Naive thymus-derived CD8-positive, alpha-beta T cell (primary cell): Measurements from ENCODE around the gene PPP1R2C. TPM values are rescaled to one million over a fixed set of nuclear protein-coding genes. Genes with fewer than 3 reads are reported as not detected.
A peak's percentile ranks its signal among the peaks of the same experiment; 100 is the strongest.

ENCODE experiments used
- ATAC-seq, 2 donors: fragments of 150-1000 bp; cut with Tn5 transposase in 1 of 2; sonication (Bioruptor Pico), chemical (Tn5 transposase) in 1 of 2; 1 replicate in 1 of 2; 2 replicates in 1 of 2; pipeline ENCODE4 v1.10.0; 2021; ENCODE audit warnings: mild to moderate bottlenecking in 2 of 2, moderate library complexity in 2 of 2
- POLR2A ChIA-PET: fragments of 350-600 bp; sonication (Branson Sonifier 250); formaldehyde crosslinking; loops from one replicate; lab custom pipeline; 2021; ENCODE audit warnings: antibody characterized with exemption; lab: Charles Lee
- DNase-seq, 10 donors: peaks; one replicate each; pipeline versions ENCODE4 v3.0.0 to v3.0.0-alpha.2; 2020 to 2022
- H3K27ac Mint-ChIP-seq, 10 donors: one replicate each; pipeline ENCODE4 v1.8.0; 2020 to 2022; ENCODE audit warnings: mild to moderate bottlenecking in 10 of 10, mixed read lengths in 10 of 10, moderate library complexity in 4 of 10, inconsistent platforms in 1 of 10
- H3K27me3 Mint-ChIP-seq, 5 donors: one replicate each; pipeline ENCODE4 v1.8.0; 2021 to 2022; ENCODE audit warnings: mixed read lengths in 5 of 5
- H3K36me3 Mint-ChIP-seq, 3 donors: one replicate each; pipeline ENCODE4 v1.8.0; 2020 to 2022; ENCODE audit warnings: mixed read lengths in 3 of 3, mild to moderate bottlenecking in 2 of 3, inconsistent platforms in 1 of 3
- H3K4me1 Mint-ChIP-seq, 4 donors: one replicate each; pipeline ENCODE4 v1.8.0; 2021 to 2022; ENCODE audit warnings: mixed read lengths in 4 of 4
- H3K4me3 Mint-ChIP-seq, 10 donors: one replicate each; pipeline ENCODE4 v1.8.0; 2020 to 2022; ENCODE audit warnings: mild to moderate bottlenecking in 10 of 10, mixed read lengths in 10 of 10, moderate library complexity in 6 of 10, inconsistent platforms in 1 of 10
- H3K9me3 Mint-ChIP-seq, 9 donors: one replicate each; pipeline ENCODE4 v1.8.0; 2020 to 2022; ENCODE audit warnings: mixed read lengths in 9 of 9, mild to moderate bottlenecking in 3 of 9, inconsistent platforms in 1 of 9, moderate library complexity in 1 of 9
- polyA plus RNA-seq, 3 donors: library from polyadenylated mRNA; unstranded; fragments of 300-500 nt; fragmentation: Illumina TruSeq; gene quantifications; one replicate each; pipeline ENCODE4 v1.2.3, GENCODE V29; 2021
- total RNA-seq, 8 experiments: library from RNA in 2 of 8; stranded (reverse) in 2 of 8; gene quantifications; one replicate each; pipeline ENCODE4 v1.2.3 and lab custom pipeline; 2021 to 2026

PPP1R2C gene
- total and polyA plus RNA-seq, 5 experiments from 2014 or later, result 0.41 to 2.3 (median 2.3) TPM; not detected in 2

- no peaks in the 10 kb centered on the region for H3K9me3 Mint-ChIP-seq
- H3K27ac Mint-ChIP-seq, result peak overlapping the region in 1 of 10 donors; percentile 86
- no peaks in the 10 kb centered on the region for H3K27me3 Mint-ChIP-seq
- H3K36me3 Mint-ChIP-seq, result no peaks in the 10 kb centered on the region
- POLR2A ChIA-PET, result no interaction called here
- DNase-seq, result no peak
- ATAC-seq, result no peak
- peaks cover 1 to 17% (median 13%) of the 10 kb centered on the region in 4 donors for H3K4me1 Mint-ChIP-seq
- no peak overlapping the region for H3K4me3 Mint-ChIP-seq
Observed at GRCh38 chrX:42740456-42740855, 37.5 kb downstream of the PPP1R2C start.

- POLR2A ChIA-PET, result no interaction called here
- no peak for DNase-seq
- Mint-ChIP-seq H3K27ac (peak overlapping the region in 9 of 10 donors; percentile 55 to 94 (median 88)), H3K27me3 (no peaks in the 10 kb centered on the region), H3K9me3 (no peaks in the 10 kb centered on the region), H3K4me1 (peaks cover 1 to 17% (median 13%) of the 10 kb centered on the region in 4 donors), H3K4me3 (peak overlapping the region in 8 of 10 donors; percentile 19 to 83 (median 48)), H3K36me3 (no peaks in the 10 kb centered on the region)
- ATAC-seq, result peak; percentile 23 to 28
Observed at GRCh38 chrX:42739741-42740140, 38.2 kb downstream of the PPP1R2C start.

GRCh38 chrX:42739258-42739657, 38.7 kb downstream of the PPP1R2C start:
- peak overlapping the region in 9 of 10 donors; percentile 55 to 94 (median 88) for H3K27ac Mint-ChIP-seq
- H3K27me3 Mint-ChIP-seq, result no peaks in the 10 kb centered on the region
- H3K4me1 Mint-ChIP-seq, result peaks cover 1 to 17% (median 13%) of the 10 kb centered on the region in 4 donors
- no peaks in the 10 kb centered on the region for H3K36me3 Mint-ChIP-seq
- DNase-seq (peak in 4 of 10 donors; percentile 9 to 59 (median 44)), ATAC-seq (peak; percentile 66 to 67)
- peak overlapping the region in 8 of 10 donors; percentile 19 to 83 (median 48) for H3K4me3 Mint-ChIP-seq
- POLR2A ChIA-PET, result no interaction called here
- H3K9me3 Mint-ChIP-seq, result no peaks in the 10 kb centered on the region

DNA sequence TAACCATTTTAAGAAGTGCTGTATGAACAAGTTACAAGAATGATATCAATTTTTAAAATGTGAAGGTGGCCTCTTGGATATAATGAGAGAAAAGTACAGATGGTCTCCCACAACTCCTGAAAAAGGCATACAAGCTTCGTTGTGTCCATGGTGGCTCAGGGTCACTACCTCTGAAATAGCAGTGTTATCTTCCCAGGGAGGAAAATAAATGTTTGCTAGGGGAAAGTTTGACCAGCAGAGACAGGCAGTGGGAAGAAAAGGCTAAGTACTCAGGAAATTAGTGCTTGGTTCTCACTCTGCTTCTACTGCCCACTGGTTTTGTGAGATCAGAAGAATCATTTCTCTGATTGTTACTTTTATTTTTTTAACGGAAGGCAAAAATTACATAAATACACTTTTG, 39.4 kb downstream of the PPP1R2C start:
- DNase-seq (no peak), ATAC-seq (no peak)
- POLR2A ChIA-PET, result no interaction called here
- Mint-ChIP-seq H3K4me1 (peaks cover 1 to 17% (median 13%) of the 10 kb centered on the region in 4 donors), H3K9me3 (no peaks in the 10 kb centered on the region), H3K36me3 (no peaks in the 10 kb centered on the region), H3K27me3 (no peaks in the 10 kb centered on the region), H3K27ac (peak overlapping the region in 1 of 10 donors; percentile 86), H3K4me3 (no peak overlapping the region)

- Mint-ChIP-seq H3K36me3 (no peaks in the 10 kb centered on the region), H3K27me3 (no peaks in the 10 kb centered on the region), H3K4me3 (no peak overlapping the region), H3K27ac (no peak overlapping the region), H3K4me1 (peaks cover 1 to 22% (median 13%) of the 10 kb centered on the region in 4 donors), H3K9me3 (no peaks in the 10 kb centered on the region)
- ATAC-seq, result no peak
- POLR2A ChIA-PET, result no interaction called here
- DNase-seq, result no peak
Observed at GRCh38 chrX:42735250-42735649, 42.7 kb downstream of the PPP1R2C start.

DNA sequence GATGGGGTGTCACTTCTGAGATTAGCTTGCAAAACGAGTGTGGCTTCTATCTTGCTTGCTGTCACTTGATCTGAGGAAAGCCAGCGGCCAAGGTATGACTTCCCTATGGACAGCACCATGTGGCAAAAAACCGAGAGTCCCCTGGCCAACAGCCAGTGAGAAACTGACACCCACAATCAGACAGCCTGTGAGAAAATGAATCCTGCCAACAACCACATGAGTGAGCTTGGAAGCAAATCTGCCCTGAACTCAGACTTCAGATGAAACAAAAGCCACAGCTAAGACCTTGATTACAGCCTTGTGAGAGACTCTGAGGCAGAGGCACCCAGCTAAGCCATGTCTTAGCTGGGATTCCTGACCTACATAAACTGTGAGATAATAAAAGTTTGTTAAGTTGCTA, 45.5 kb downstream of the PPP1R2C start:
- H3K27ac Mint-ChIP-seq, result peak overlapping the region in 3 of 10 donors; percentile 46 to 53 (median 48)
- peak; percentile 41 to 53 for ATAC-seq
- no peak for DNase-seq
- no peak overlapping the region for H3K4me3 Mint-ChIP-seq
- POLR2A ChIA-PET, result no interaction called here
- H3K27me3 Mint-ChIP-seq, result no peaks in the 10 kb centered on the region
- H3K9me3 Mint-ChIP-seq, result no peaks in the 10 kb centered on the region
- peaks cover 0 to 14% (median under 1%) of the 10 kb centered on the region in 4 donors for H3K4me1 Mint-ChIP-seq
- peaks cover 0 to 5% (median 0%) of the 10 kb centered on the region in 3 donors for H3K36me3 Mint-ChIP-seq
